HCT116 (cell line): ENCODE results near the gene ALX3. TPM values are rescaled to one million over a fixed set of nuclear protein-coding genes. Genes with fewer than 3 reads are reported as not detected.

Experiments
- ATAC-seq: fragments of 200-7000 bp; cut with Tn5 transposase; 2 replicates; pipeline ENCODE4 v1.9.1; 2020; ENCODE audit warnings: mild to moderate bottlenecking, moderate library complexity
- BruUV-seq: library from RNA; stranded (reverse); fragments of 400-500 nt; replicated peaks from 2 replicates; lab custom pipeline; 2021; lab: Mats Ljungman, UMichigan
- CTCF ChIA-PET: fragments of 300-600 bp; sonication (Branson Sonifier 250); formaldehyde crosslinking; loops from one replicate; lab custom pipeline; 2021; ENCODE audit warnings: antibody characterized with exemption; lab: Charles Lee
- POLR2A ChIA-PET: fragments of 300-600, 350-600 bp; sonication (Branson Sonifier 250); formaldehyde crosslinking; loops from one replicate; lab custom pipeline; 2021; ENCODE audit warnings: antibody characterized with exemption; lab: Charles Lee
- RAD21 ChIA-PET, 2 experiments: fragments of 300-600 bp; sonication (Branson Sonifier 250); formaldehyde crosslinking; loops; one replicate each; lab custom pipeline; 2023; ENCODE audit warnings: low total read pairs in 2 of 2; ENCODE audit not compliant: uncharacterized antibody in 2 of 2, unreplicated experiment in 2 of 2, low non-redundant PET in 1 of 2; lab: Charles Lee
- DNase-seq: peaks from one replicate; pipeline ENCODE4 v3.0.0-alpha.2; 2010; ENCODE audit warnings: low read depth, low spot score
- H2AFZ ChIP-seq: fragments of 200-600 bp; shearing (Covaris generic), sonication (generic); 2 replicates; pipeline ENCODE4 v1.6.1; 2017; ENCODE audit warnings: low read depth, mixed run types, mixed read lengths, antibody characterized with exemption, low read length; ENCODE audit not compliant: poor library complexity, severe bottlenecking
- H3K27ac ChIP-seq: 2 replicates; pipeline ENCODE4 v1.5.1; 2012; ENCODE audit warnings: low read depth, low read length
- H3K27me3 ChIP-seq: fragments of 200-600 bp; sonication (generic); 2 replicates; pipeline ENCODE4 v1.6.1; 2016; ENCODE audit warnings: mixed run types, low read length, mixed read lengths; ENCODE audit not compliant: insufficient read depth
- H3K36me3 ChIP-seq, 2 experiments: fragments of 200-500 bp in 1 of 2; fragments of 200-600 bp in 1 of 2; sonication (Bioruptor generic) in 1 of 2; sonication (generic) in 1 of 2; 2 replicates each; pipeline versions ENCODE4 v1.5.1 to v1.6.1; 2014 to 2016; ENCODE audit warnings: low read length in 2 of 2, inconsistent platforms in 1 of 2, mixed read lengths in 1 of 2, mixed run types in 1 of 2; ENCODE audit not compliant: insufficient read depth in 2 of 2, control insufficient read depth in 1 of 2
- H3K4me1 ChIP-seq, 2 experiments: fragments of 200-600 bp in 1 of 2; sonication (generic) in 1 of 2; 2 replicates each; pipeline versions ENCODE4 v1.5.1 to v1.6.1; 2012 to 2017; ENCODE audit warnings: low read length in 2 of 2, inconsistent platforms in 1 of 2, mild to moderate bottlenecking in 1 of 2, mixed read lengths in 1 of 2, mixed run types in 1 of 2, moderate library complexity in 1 of 2; ENCODE audit not compliant: insufficient read depth in 2 of 2, control insufficient read depth in 1 of 2
- H3K4me2 ChIP-seq: fragments of 200-600 bp; sonication (generic); 2 replicates; pipeline ENCODE4 v1.6.1; 2017; ENCODE audit warnings: mixed run types, low read length, mixed read lengths
- H3K4me3 ChIP-seq, 2 experiments: fragments of 200-600 bp in 1 of 2; sonication (generic) in 1 of 2; replicated peaks in 1 of 2; 2 replicates each; pipeline ENCODE4 v1.5.1; 2011 to 2016; ENCODE audit warnings: low read length in 2 of 2, control low read depth in 1 of 2, low read depth in 1 of 2, mild to moderate bottlenecking in 1 of 2, mixed read lengths in 1 of 2, mixed run types in 1 of 2
- H3K79me2 ChIP-seq: fragments of 200-600 bp; sonication (generic); 2 replicates; pipeline ENCODE4 v1.6.1; 2017; ENCODE audit warnings: mild to moderate bottlenecking, mixed run types, low read length, moderate library complexity, mixed read lengths; ENCODE audit not compliant: insufficient read depth
- H3K9ac ChIP-seq: fragments of 200-600 bp; sonication (generic); 2 replicates; pipeline ENCODE4 v1.6.1; 2016; ENCODE audit warnings: low read length, mixed read lengths
- H3K9me2 ChIP-seq: fragments of 200-600 bp; sonication (generic), shearing (Covaris generic); 2 replicates; pipeline ENCODE4 v1.6.1; 2017; ENCODE audit warnings: mixed run types, mild to moderate bottlenecking, moderate library complexity; ENCODE audit not compliant: insufficient read depth
- H3K9me3 ChIP-seq, 2 experiments: fragments of 200-500 bp in 1 of 2; fragments of 200-600 bp in 1 of 2; sonication (Bioruptor generic) in 1 of 2; sonication (generic) in 1 of 2; 2 replicates each; pipeline ENCODE4 v1.6.1; 2014 to 2017; ENCODE audit warnings: low read length in 2 of 2, mixed read lengths in 2 of 2, inconsistent platforms in 1 of 2, low read depth in 1 of 2, mild to moderate bottlenecking in 1 of 2, mixed run types in 1 of 2, moderate library complexity in 1 of 2; ENCODE audit not compliant: control insufficient read depth in 1 of 2, insufficient read depth in 1 of 2
- H4K20me1 ChIP-seq: fragments of 200-600 bp; sonication (generic), shearing (Covaris generic); 2 replicates; pipeline ENCODE4 v1.6.1; 2017; ENCODE audit warnings: mixed run types, mild to moderate bottlenecking, moderate library complexity; ENCODE audit not compliant: insufficient read depth
- CEBPB ChIP-seq: IDR thresholded peaks from 2 replicates; pipeline ENCODE4 v1.6.1; 2012; ENCODE audit warnings: low read depth
- CTCF ChIP-seq, 3 experiments: fragments of 200-600 bp in 1 of 3; sonication (generic) in 1 of 3; IDR thresholded peaks in 2 of 3; conservative IDR thresholded peaks in 1 of 3; 2 replicates each; pipeline ENCODE4 v1.5.1; 2012 to 2017; ENCODE audit warnings: low read depth in 2 of 3, low read length in 2 of 3, antibody characterized with exemption in 1 of 3, borderline replicate concordance in 1 of 3, control low read depth in 1 of 3, mild to moderate bottlenecking in 1 of 3, mixed read lengths in 1 of 3, mixed run types in 1 of 3, moderate library complexity in 1 of 3; ENCODE audit not compliant: insufficient read depth in 1 of 3
- EGR1 ChIP-seq: IDR thresholded peaks from 2 replicates; pipeline ENCODE4 v1.6.1; 2012; ENCODE audit warnings: low read depth
- ELF1 ChIP-seq: IDR thresholded peaks from 2 replicates; pipeline ENCODE4 v1.6.1; 2012; ENCODE audit warnings: low read depth, borderline replicate concordance
- EZH2 ChIP-seq: fragments of 200-600 bp; sonication (generic); IDR thresholded peaks from 2 replicates; pipeline ENCODE4 v1.6.1; 2017; ENCODE audit warnings: antibody characterized with exemption, mixed run types
- EZH2phosphoT487 ChIP-seq: fragments of 200-600 bp; IDR thresholded peaks from 2 replicates; pipeline ENCODE4 v1.6.1; 2018; ENCODE audit warnings: antibody characterized with exemption, borderline replicate concordance
- FOSL1 ChIP-seq: IDR thresholded peaks from 2 replicates; pipeline ENCODE4 v1.6.1; 2012; ENCODE audit warnings: low read depth
- POLR2A ChIP-seq: IDR thresholded peaks from 2 replicates; pipeline ENCODE4 v1.7.0; 2011; ENCODE audit warnings: borderline replicate concordance; ENCODE audit not compliant: insufficient read depth, insufficient read length; ENCODE audit errors: extremely low read depth
- RAD21 ChIP-seq: IDR thresholded peaks from 2 replicates; pipeline ENCODE4 v1.6.1; 2012; ENCODE audit warnings: low read depth, mild to moderate bottlenecking
- SP1 ChIP-seq: IDR thresholded peaks from 2 replicates; pipeline ENCODE4 v1.6.1; 2012; ENCODE audit warnings: low read depth
- SRF ChIP-seq: IDR thresholded peaks from 2 replicates; pipeline ENCODE4 v1.6.1; 2012; ENCODE audit warnings: low read depth
- TCF7L2 ChIP-seq: IDR thresholded peaks from 2 replicates; pipeline ENCODE4 v1.7.0; 2011; ENCODE audit warnings: borderline replicate concordance, inconsistent platforms; ENCODE audit not compliant: insufficient read depth, insufficient read length; ENCODE audit errors: extremely low read depth
- YY1 ChIP-seq: IDR thresholded peaks from 2 replicates; pipeline ENCODE4 v1.6.1; 2011; ENCODE audit warnings: low read length, low read depth, moderate library complexity, mild to moderate bottlenecking; ENCODE audit not compliant: insufficient replicate concordance; ENCODE audit errors: extremely low read depth
- ZBTB33 ChIP-seq: IDR thresholded peaks from 2 replicates; pipeline ENCODE4 v1.6.1; 2011; ENCODE audit warnings: mild to moderate bottlenecking, low read length, moderate library complexity; ENCODE audit not compliant: insufficient replicate concordance; ENCODE audit errors: extremely low read depth
- ZFX ChIP-seq: fragments of 450-650 bp; IDR thresholded peaks from 2 replicates; pipeline ENCODE4 v1.6.1; 2017
- intact Hi-C: fragments of 100-400 bp; cut with micrococcal nuclease; formaldehyde crosslinking; loops from 2 replicates; pipeline ENCODE4 v1.10.0; 2022
- total RNA-seq: library from RNA; stranded (reverse); gene quantifications from one replicate; pipeline ENCODE4 v1.2.1, GENCODE V29; 2021; ENCODE audit not compliant: unreplicated experiment
- TF ChIP-seq, protein P1 (sequence below): IDR thresholded peaks from 2 replicates; pipeline ENCODE4 v1.6.1; 2012

The ALX3 gene
- total RNA-seq, 1 experiment from 2014 or later, result not detected

- H3K4me1 ChIP-seq, result no peaks in the 10 kb centered on the region; a peak in 1 of 4 replicates
- no peak overlapping the region for H2AFZ ChIP-seq
- no peak overlapping the region for H3K27ac ChIP-seq
- BruUV-seq, result no TSS peak
- no peak overlapping the region for H3K4me3 ChIP-seq
- no peaks in the 10 kb centered on the region for H3K36me3 ChIP-seq
- no peaks in the 10 kb centered on the region for H3K9me2 ChIP-seq
- DNase-seq (no peak), ATAC-seq (no peak)
- no peaks in the 10 kb centered on the region for H3K79me2 ChIP-seq
- H3K4me2 ChIP-seq, result no peak overlapping the region
- TF ChIP-seq CTCF (IDR thresholded peaks at IDR 0.05 in 2 of 3, conservative IDR thresholded peaks at IDR 0.05 in 1 of 3; ENCODE audit: borderline replicate concordance in 1 of 3, insufficient read depth in 1 of 3, low read depth in 2 of 3, low read length in 2 of 3) (no peak), EZH2 (no peak)
- intact Hi-C loops, result no loop called here
- H4K20me1 ChIP-seq, result no peaks in the 10 kb centered on the region
- ChIA-PET CTCF (interaction anchor here (0.8 to 6.9 kb wide), 2 partner anchors 9 to 12 kb away, joined by 3 to 57 read pairs; no protein-coding TSS in a partner anchor), POLR2A (no interaction called here), RAD21 (no interaction called here)
- H3K27me3 ChIP-seq, result no peaks in the 10 kb centered on the region
- no peaks in the 10 kb centered on the region for H3K9me3 ChIP-seq
- no peak overlapping the region for H3K9ac ChIP-seq
Measured at GRCh38 chr1:110100335-110100734, 29.9 kb upstream of the ALX3 start.

DNA sequence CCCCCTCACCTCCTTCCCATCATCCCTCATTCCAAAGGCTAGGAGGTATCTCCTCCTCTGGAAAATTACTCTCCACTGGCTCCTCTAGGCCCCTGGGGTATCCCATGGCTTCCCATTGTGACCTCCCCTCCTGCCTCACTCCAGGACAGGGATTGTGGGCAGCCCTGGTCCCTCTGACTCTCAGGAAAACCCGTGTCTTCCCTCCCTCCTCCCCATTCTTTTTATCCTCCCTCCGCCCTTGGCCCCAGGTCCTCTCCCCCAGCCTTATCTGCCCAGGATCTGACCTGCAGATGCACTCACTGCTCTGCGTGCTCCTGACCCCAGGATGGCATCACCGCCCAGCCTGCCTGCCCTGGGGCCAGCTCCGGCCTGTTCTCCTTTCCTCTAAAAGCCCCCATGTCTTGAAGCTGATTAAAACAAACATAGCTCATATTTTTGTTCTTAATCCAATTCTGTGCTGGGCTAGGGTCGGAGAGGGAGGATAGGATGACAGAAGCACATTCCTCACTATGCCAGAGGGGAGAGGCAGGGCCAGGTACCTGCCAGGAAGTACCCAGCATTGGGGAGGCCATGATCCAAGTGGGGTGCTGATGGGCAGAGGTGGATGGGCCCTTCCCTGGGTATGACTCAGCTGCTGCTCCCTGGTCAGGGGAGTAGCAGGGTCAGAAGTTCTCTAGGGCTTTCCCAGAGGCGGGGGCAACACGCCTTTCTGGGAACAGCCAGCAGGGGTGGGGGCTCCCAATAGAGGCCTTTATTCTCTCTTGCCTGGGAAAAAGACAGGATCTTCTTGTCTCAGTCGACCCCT lies 28.0 kb upstream of the ALX3 start:
- Histone ChIP-seq H3K4me2 (no peak overlapping the region), H3K4me1 (no peaks in the 10 kb centered on the region; a peak in 1 of 4 replicates), H2AFZ (no peak overlapping the region), H3K9me2 (no peaks in the 10 kb centered on the region), H3K27me3 (no peaks in the 10 kb centered on the region), H3K27ac (no peak overlapping the region), H3K4me3 (no peak overlapping the region), H3K36me3 (no peaks in the 10 kb centered on the region), H3K79me2 (no peaks in the 10 kb centered on the region), H3K9me3 (no peaks in the 10 kb centered on the region), H4K20me1 (no peaks in the 10 kb centered on the region), H3K9ac (no peak overlapping the region)
- no peak for DNase-seq
- RAD21 ChIA-PET, result no interaction called here
- no TSS peak for BruUV-seq
- no peak for ATAC-seq
- CTCF ChIA-PET, result interaction anchor here (0.8 to 2.4 kb wide), 2 partner anchors 10 to 38 kb away, joined by 3 to 8 read pairs; no protein-coding TSS in a partner anchor
- POLR2A ChIA-PET, result no interaction called here
- intact Hi-C loops, result loop anchor here (2.0 kb wide), 1 partner anchor 20 kb away; no protein-coding TSS in a partner anchor
- no peak for TF ChIP-seq TCF7L2
- TF ChIP-seq SRF, result no peak
- TF ChIP-seq ZFX, result no peak
- no peak for TF ChIP-seq CEBPB
- TF ChIP-seq EGR1, result no peak
- TF ChIP-seq FOSL1, result no peak
- no peak for TF ChIP-seq ZBTB33
- TF ChIP-seq SP1, result no peak
- TF ChIP-seq POLR2A, result no peak
- TF ChIP-seq, protein P1, sequence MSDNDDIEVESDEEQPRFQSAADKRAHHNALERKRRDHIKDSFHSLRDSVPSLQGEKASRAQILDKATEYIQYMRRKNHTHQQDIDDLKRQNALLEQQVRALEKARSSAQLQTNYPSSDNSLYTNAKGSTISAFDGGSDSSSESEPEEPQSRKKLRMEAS, result no peak
- TF ChIP-seq RAD21, result no peak
- TF ChIP-seq YY1, result no peak
- no peak for TF ChIP-seq ELF1
- TF ChIP-seq EZH2phosphoT487, result no peak
